GM12874 (cell line): Measurements from ENCODE around the gene CEACAM8.

Experiments
- CTCF ChIP-seq: IDR thresholded peaks from 2 replicates; pipeline ENCODE4 v1.5.1; 2011; ENCODE audit warnings: low read depth, mild to moderate bottlenecking, control low read depth, low read length, moderate library complexity; ENCODE audit not compliant: insufficient read depth

The CEACAM8 gene

GRCh38 chr19:42553292-42554045, 41.3 kb downstream of the CEACAM8 start:
- no peak for TF ChIP-seq CTCF

- no peak for TF ChIP-seq CTCF
Observed at GRCh38 chr19:42552086-42553065, 42.3 kb downstream of the CEACAM8 start.

GRCh38 chr19:42548552-42548951, 46.2 kb downstream of the CEACAM8 start:
- TF ChIP-seq CTCF = no peak

GRCh38 chr19:42547929-42548328, 46.8 kb downstream of the CEACAM8 start:
- no peak for TF ChIP-seq CTCF

- no peak for TF ChIP-seq CTCF
Observed at GRCh38 chr19:42546831-42547500, 47.8 kb downstream of the CEACAM8 start.

GRCh38 chr19:42544146-42544545, 50.6 kb downstream of the CEACAM8 start:
- TF ChIP-seq CTCF = no peak

- no peak for TF ChIP-seq CTCF
Observed at GRCh38 chr19:42542791-42543190, 51.9 kb downstream of the CEACAM8 start.
